ENCODE results near the gene AKAP11. TPM values are rescaled to one million over a fixed set of nuclear protein-coding genes. Genes with fewer than 3 reads are reported as not detected.
"Not testable (repeated sequence)": the region's sequence is repeated elsewhere in the genome, so short reads cannot be mapped to it uniquely, and the experiment has no call there.

Gene AKAP11
- total and polyA plus RNA-seq, 2 donors (not counting 1 experiment from before 2014, with no cell fraction given) = 27.8 to 34.0 TPM

- no peaks in the 10 kb centered on the region for H3K4me1 ChIP-seq (ENCODE audit: control insufficient read depth, extremely low read depth, insufficient read depth, low read length)
- H3K36me3 ChIP-seq (ENCODE audit: control insufficient read depth, insufficient read depth, low read length) = no peaks in the 10 kb centered on the region
- no peak overlapping the region for H3K4me3 ChIP-seq (replicated peaks in 1 of 4; ENCODE audit: control extremely low read depth in 1 of 4, insufficient read depth in 1 of 4, low read depth in 3 of 4, low read length in 4 of 4)
- no peaks in the 10 kb centered on the region for H3K9me3 ChIP-seq (ENCODE audit: control insufficient read depth, insufficient read depth, low read depth, low read length)
- no peak overlapping the region for H3K27ac ChIP-seq (ENCODE audit: insufficient read depth, low read length)
- no peak overlapping the region for H2AFZ ChIP-seq (ENCODE audit: low read length)
- DNase-seq (ENCODE audit: low read depth in 2 of 2) = no peak
- H4K20me1 ChIP-seq (ENCODE audit: control insufficient read depth, extremely low read depth, insufficient read depth, low read length) = no peaks in the 10 kb centered on the region
- H3K9ac ChIP-seq (ENCODE audit: insufficient read depth, low read length) = no peak overlapping the region
- H3K4me2 ChIP-seq (ENCODE audit: extremely low read depth, insufficient read depth, low read length) = no peak overlapping the region
- H3K27me3 ChIP-seq (ENCODE audit: control insufficient read depth, insufficient read depth, low read length) = no peaks in the 10 kb centered on the region
- TF ChIP-seq, protein P1, sequence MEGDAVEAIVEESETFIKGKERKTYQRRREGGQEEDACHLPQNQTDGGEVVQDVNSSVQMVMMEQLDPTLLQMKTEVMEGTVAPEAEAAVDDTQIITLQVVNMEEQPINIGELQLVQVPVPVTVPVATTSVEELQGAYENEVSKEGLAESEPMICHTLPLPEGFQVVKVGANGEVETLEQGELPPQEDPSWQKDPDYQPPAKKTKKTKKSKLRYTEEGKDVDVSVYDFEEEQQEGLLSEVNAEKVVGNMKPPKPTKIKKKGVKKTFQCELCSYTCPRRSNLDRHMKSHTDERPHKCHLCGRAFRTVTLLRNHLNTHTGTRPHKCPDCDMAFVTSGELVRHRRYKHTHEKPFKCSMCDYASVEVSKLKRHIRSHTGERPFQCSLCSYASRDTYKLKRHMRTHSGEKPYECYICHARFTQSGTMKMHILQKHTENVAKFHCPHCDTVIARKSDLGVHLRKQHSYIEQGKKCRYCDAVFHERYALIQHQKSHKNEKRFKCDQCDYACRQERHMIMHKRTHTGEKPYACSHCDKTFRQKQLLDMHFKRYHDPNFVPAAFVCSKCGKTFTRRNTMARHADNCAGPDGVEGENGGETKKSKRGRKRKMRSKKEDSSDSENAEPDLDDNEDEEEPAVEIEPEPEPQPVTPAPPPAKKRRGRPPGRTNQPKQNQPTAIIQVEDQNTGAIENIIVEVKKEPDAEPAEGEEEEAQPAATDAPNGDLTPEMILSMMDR (conservative IDR thresholded peaks at IDR 0.05 in 1 of 2, IDR thresholded peaks at IDR 0.05 in 1 of 2; ENCODE audit: low read depth in 1 of 2, low read length in 2 of 2) = no peak
- TF ChIP-seq EZH2 (IDR thresholded peaks at IDR 0.05; ENCODE audit: low read length, missing control alignments) = no peak
- H3K79me2 ChIP-seq (ENCODE audit: control insufficient read depth, insufficient read depth, low read length) = no peaks in the 10 kb centered on the region
These were observed 46.9 kb upstream of the AKAP11 start for GRCh38 chr13:42225051-42225450.

- not testable (repeated sequence) for H3K27ac ChIP-seq (ENCODE audit: insufficient read depth, low read length); H3K27me3 ChIP-seq (ENCODE audit: control insufficient read depth, insufficient read depth, low read length); H3K79me2 ChIP-seq (ENCODE audit: control insufficient read depth, insufficient read depth, low read length); H4K20me1 ChIP-seq (ENCODE audit: control insufficient read depth, extremely low read depth, insufficient read depth, low read length); H3K9me3 ChIP-seq (ENCODE audit: control insufficient read depth, insufficient read depth, low read depth, low read length); H2AFZ ChIP-seq (ENCODE audit: low read length); H3K4me2 ChIP-seq (ENCODE audit: extremely low read depth, insufficient read depth, low read length); H3K9ac ChIP-seq (ENCODE audit: insufficient read depth, low read length); DNase-seq (ENCODE audit: low read depth in 2 of 2); H3K4me3 ChIP-seq (replicated peaks in 1 of 4; ENCODE audit: control extremely low read depth in 1 of 4, insufficient read depth in 1 of 4, low read depth in 3 of 4, low read length in 4 of 4); H3K4me1 ChIP-seq (ENCODE audit: control insufficient read depth, extremely low read depth, insufficient read depth, low read length); H3K36me3 ChIP-seq (ENCODE audit: control insufficient read depth, insufficient read depth, low read length)
These were observed 45.2 kb upstream of the AKAP11 start for GRCh38 chr13:42226759-42227158.

DNA sequence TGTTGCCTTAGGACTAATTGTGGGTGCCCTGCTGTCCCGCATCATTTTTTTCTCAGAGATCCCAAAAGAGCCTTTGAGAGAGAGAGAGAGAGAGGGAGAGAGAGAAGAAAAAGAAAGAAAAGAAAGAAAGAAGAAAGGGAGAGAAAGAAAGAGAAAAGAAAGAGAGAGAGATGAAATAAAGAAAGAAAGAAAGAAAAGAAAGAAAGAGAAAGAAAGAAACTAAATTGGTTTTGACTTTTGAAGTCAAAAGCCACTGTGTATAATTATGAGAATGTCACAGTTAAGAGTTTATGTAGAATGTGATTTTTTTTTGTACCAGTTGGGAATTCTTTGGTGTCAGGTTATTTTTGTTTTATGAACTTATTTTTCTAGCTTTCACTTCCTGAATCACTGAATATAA is 43.4 kb upstream of the AKAP11 start:
- Histone ChIP-seq H2AFZ (ENCODE audit: low read length) (no peak overlapping the region), H3K4me3 (replicated peaks in 1 of 4; ENCODE audit: control extremely low read depth in 1 of 4, insufficient read depth in 1 of 4, low read depth in 3 of 4, low read length in 4 of 4) (no peak overlapping the region), H4K20me1 (ENCODE audit: control insufficient read depth, extremely low read depth, insufficient read depth, low read length) (no peaks in the 10 kb centered on the region), H3K4me1 (ENCODE audit: control insufficient read depth, extremely low read depth, insufficient read depth, low read length) (no peaks in the 10 kb centered on the region), H3K27me3 (ENCODE audit: control insufficient read depth, insufficient read depth, low read length) (no peaks in the 10 kb centered on the region), H3K79me2 (ENCODE audit: control insufficient read depth, insufficient read depth, low read length) (no peaks in the 10 kb centered on the region), H3K4me2 (ENCODE audit: extremely low read depth, insufficient read depth, low read length) (no peak overlapping the region), H3K9me3 (ENCODE audit: control insufficient read depth, insufficient read depth, low read depth, low read length) (no peaks in the 10 kb centered on the region), H3K27ac (ENCODE audit: insufficient read depth, low read length) (no peak overlapping the region), H3K9ac (ENCODE audit: insufficient read depth, low read length) (no peak overlapping the region), H3K36me3 (ENCODE audit: control insufficient read depth, insufficient read depth, low read length) (no peaks in the 10 kb centered on the region)
- DNase-seq (ENCODE audit: low read depth in 2 of 2) = no peak
- TF ChIP-seq, protein P1 (conservative IDR thresholded peaks at IDR 0.05 in 1 of 2, IDR thresholded peaks at IDR 0.05 in 1 of 2; ENCODE audit: low read depth in 1 of 2, low read length in 2 of 2) = no peak
- TF ChIP-seq EZH2 (IDR thresholded peaks at IDR 0.05; ENCODE audit: low read length, missing control alignments) = no peak
